ENCODE results near the gene RBMS3. TPM values are rescaled to one million over a fixed set of nuclear protein-coding genes. Genes with fewer than 3 reads are reported as not detected.

RBMS3 gene
- total and polyA plus RNA-seq, 2 experiments from 2014 or later = 34.9 to 37.1 TPM

DNA sequence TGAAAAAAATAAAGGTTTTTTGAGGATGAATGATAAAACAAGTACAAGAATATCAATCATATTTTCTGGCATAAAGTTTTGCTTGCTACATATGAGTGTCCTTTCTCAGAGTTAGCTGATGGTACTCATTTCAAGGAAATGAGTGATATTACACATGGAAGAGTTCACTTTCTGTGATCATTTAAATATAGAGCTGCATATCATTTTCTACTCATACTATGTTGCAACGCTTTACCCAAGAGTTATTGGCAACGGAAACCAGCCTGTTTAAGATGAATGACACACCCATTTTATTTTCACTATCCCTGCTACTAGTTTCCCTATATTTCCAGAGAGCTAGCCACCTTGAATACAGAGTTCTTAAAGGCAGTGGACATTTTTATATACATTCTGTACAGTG, 35.4 kb upstream of the RBMS3 start:
- H3K79me2 ChIP-seq = no peaks in the 10 kb centered on the region

DNA sequence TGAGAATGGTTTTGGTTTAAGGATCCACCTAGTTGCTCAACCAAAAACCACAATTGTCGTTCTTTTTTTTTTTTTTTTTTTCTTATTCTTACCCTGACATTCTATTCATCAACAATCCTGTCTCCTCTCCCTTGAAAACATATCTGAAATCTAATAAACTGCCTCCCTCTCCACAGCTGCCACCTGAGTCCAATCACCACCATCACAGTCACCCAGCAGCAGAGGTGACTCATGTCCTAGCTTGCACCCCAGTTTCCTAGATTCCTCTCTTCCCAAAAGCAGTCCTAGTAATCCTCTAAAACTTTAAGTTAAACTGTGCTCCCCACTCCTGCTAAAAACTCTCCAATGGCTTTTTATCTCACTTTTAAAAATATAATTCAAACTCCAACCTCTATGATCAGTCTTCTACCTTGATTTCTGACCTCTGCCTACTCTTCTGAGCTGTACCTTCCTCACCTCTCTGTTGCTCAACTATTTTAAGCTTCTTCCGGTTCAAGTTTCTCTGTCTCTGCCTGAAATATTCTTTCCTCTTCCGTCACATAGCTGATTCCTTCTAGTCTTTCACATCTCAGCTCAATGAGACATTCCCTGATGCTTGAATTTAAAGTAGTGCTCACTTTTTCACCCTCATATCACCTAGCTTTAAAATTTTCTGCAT, 33.7 kb upstream of the RBMS3 start:
- 91% methylated on average over 3 of the region's 3 CpGs for WGBS (ENCODE audit: low lambda C conversion rate, missing lambda C conversion rate)
- no peaks in the 10 kb centered on the region for H3K9me3 ChIP-seq (ENCODE audit: low read depth)
- TF ChIP-seq EZH2phosphoT487 (IDR thresholded peaks at IDR 0.05; ENCODE audit: low read depth, severe bottlenecking, unreplicated experiment) = no peak
- TF ChIP-seq, protein P1, sequence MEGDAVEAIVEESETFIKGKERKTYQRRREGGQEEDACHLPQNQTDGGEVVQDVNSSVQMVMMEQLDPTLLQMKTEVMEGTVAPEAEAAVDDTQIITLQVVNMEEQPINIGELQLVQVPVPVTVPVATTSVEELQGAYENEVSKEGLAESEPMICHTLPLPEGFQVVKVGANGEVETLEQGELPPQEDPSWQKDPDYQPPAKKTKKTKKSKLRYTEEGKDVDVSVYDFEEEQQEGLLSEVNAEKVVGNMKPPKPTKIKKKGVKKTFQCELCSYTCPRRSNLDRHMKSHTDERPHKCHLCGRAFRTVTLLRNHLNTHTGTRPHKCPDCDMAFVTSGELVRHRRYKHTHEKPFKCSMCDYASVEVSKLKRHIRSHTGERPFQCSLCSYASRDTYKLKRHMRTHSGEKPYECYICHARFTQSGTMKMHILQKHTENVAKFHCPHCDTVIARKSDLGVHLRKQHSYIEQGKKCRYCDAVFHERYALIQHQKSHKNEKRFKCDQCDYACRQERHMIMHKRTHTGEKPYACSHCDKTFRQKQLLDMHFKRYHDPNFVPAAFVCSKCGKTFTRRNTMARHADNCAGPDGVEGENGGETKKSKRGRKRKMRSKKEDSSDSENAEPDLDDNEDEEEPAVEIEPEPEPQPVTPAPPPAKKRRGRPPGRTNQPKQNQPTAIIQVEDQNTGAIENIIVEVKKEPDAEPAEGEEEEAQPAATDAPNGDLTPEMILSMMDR (IDR thresholded peaks at IDR 0.05; ENCODE audit: poor library complexity) = no peak
- TF ChIP-seq EZH2 (IDR thresholded peaks at IDR 0.05; ENCODE audit: borderline replicate concordance) = no peak

More for the DNA sequence above, 35.4 kb upstream of the RBMS3 start:
- H3K36me3 ChIP-seq (replicated peaks; ENCODE audit: insufficient read depth, low read depth) = no peaks in the 10 kb centered on the region
- no peaks in the 10 kb centered on the region for H4K20me1 ChIP-seq (ENCODE audit: insufficient read depth, poor library complexity, severe bottlenecking)
- TF ChIP-seq EZH2phosphoT487 (IDR thresholded peaks at IDR 0.05; ENCODE audit: low read depth, severe bottlenecking, unreplicated experiment) = no peak
- TF ChIP-seq EZH2 (IDR thresholded peaks at IDR 0.05; ENCODE audit: borderline replicate concordance) = no peak
- TF ChIP-seq, protein P1 (IDR thresholded peaks at IDR 0.05; ENCODE audit: poor library complexity) = no peak
- WGBS (ENCODE audit: low lambda C conversion rate, missing lambda C conversion rate) = 93% methylated on average over 2 of the region's 2 CpGs
- H3K4me3 ChIP-seq = no peak overlapping the region
- no peak for DNase-seq (ENCODE audit: low spot score)
- no peaks in the 10 kb centered on the region for H3K9me3 ChIP-seq (ENCODE audit: low read depth)
- no peak overlapping the region for H2AFZ ChIP-seq
- H3K4me1 ChIP-seq (ENCODE audit: insufficient read depth) = no peaks in the 10 kb centered on the region
- no peaks in the 10 kb centered on the region for H3K27me3 ChIP-seq
- no peak overlapping the region for H3K4me2 ChIP-seq
- H3K9me2 ChIP-seq (replicated peaks; ENCODE audit: insufficient read depth) = no peaks in the 10 kb centered on the region
- H3K27ac ChIP-seq = no peak overlapping the region

DNA sequence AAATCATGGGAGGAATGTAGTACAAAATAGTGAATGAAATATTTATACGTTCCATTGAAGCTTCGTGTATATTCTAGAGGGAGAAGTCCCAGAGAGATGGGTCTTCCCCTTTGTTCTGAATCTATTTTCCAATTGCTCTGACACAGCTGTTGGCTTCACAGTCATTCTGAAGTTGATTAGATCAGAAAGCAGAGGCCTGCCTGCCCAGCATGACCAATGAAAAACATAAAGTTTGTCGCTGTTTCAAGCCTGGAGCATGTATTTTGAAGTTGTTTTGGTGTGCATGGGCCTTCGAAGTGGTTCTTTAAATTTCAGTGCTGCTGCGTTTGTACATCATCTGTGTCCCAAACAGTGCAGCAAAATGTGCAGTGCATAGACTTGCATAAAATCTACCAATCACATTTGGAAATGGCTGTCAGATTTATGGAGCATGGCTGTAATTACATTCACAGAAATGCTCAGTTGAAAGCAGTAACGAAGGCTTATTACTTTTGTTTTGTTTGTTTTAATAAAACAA, 31.0 kb upstream of the RBMS3 start:
- TF ChIP-seq EZH2phosphoT487 (IDR thresholded peaks at IDR 0.05; ENCODE audit: low read depth, severe bottlenecking, unreplicated experiment) = no peak
- no peak for TF ChIP-seq EZH2 (IDR thresholded peaks at IDR 0.05; ENCODE audit: borderline replicate concordance)
- TF ChIP-seq, protein P1 (IDR thresholded peaks at IDR 0.05; ENCODE audit: poor library complexity) = no peak
- Histone ChIP-seq H3K27me3 (no peaks in the 10 kb centered on the region), H3K4me3 (no peak overlapping the region), H4K20me1 (ENCODE audit: insufficient read depth, poor library complexity, severe bottlenecking) (no peaks in the 10 kb centered on the region), H3K79me2 (no peaks in the 10 kb centered on the region), H2AFZ (no peak overlapping the region), H3K36me3 (replicated peaks; ENCODE audit: insufficient read depth, low read depth) (no peaks in the 10 kb centered on the region), H3K9me2 (replicated peaks; ENCODE audit: insufficient read depth) (no peaks in the 10 kb centered on the region), H3K27ac (no peak overlapping the region), H3K4me2 (no peak overlapping the region), H3K9me3 (ENCODE audit: low read depth) (no peaks in the 10 kb centered on the region), H3K4me1 (ENCODE audit: insufficient read depth) (no peaks in the 10 kb centered on the region)
- DNase-seq (ENCODE audit: low spot score) = no peak
- whole genome bisulfite sequencing (ENCODE audit: low lambda C conversion rate, missing lambda C conversion rate) = 87% methylated on average over 6 of the region's 6 CpGs

More for the DNA sequence above, 33.7 kb upstream of the RBMS3 start:
- Histone ChIP-seq H3K27ac (no peak overlapping the region), H3K4me2 (no peak overlapping the region), H3K4me1 (ENCODE audit: insufficient read depth) (no peaks in the 10 kb centered on the region), H3K79me2 (no peaks in the 10 kb centered on the region), H3K4me3 (no peak overlapping the region), H4K20me1 (ENCODE audit: insufficient read depth, poor library complexity, severe bottlenecking) (no peaks in the 10 kb centered on the region), H2AFZ (no peak overlapping the region), H3K9me2 (replicated peaks; ENCODE audit: insufficient read depth) (no peaks in the 10 kb centered on the region), H3K27me3 (no peaks in the 10 kb centered on the region), H3K36me3 (replicated peaks; ENCODE audit: insufficient read depth, low read depth) (no peaks in the 10 kb centered on the region)
- DNase-seq (ENCODE audit: low spot score) = no peak

Measured in hepatocyte (in vitro differentiated cells).